Suppressor macrophage treated with lipopolysaccharide for 4 hours (primary cell): Measurements from ENCODE around the gene KIF1B.
A peak's percentile ranks its signal among the peaks of the same experiment; 100 is the strongest.
"Not testable (repeated sequence)": the region's sequence is repeated elsewhere in the genome, so short reads cannot be mapped to it uniquely, and the experiment has no call there.

Experiments used
- DNase-seq: peaks from one replicate; pipeline ENCODE4 v3.0.0-alpha.2; 2020

The KIF1B gene

GRCh38 chr1:10196976-10197375 lies 13.4 kb upstream of the KIF1B start:
- DNase-seq, result no peak

- DNase-seq, result no peak
Observed at GRCh38 chr1:10200620-10201019, 9.8 kb upstream of the KIF1B start.

- DNase-seq, result no peak
Observed at GRCh38 chr1:10204003-10204642, 6.2 kb upstream of the KIF1B start.

- not testable (repeated sequence) for DNase-seq
Observed at GRCh38 chr1:10205206-10205605, 5.2 kb upstream of the KIF1B start.

GRCh38 chr1:10207810-10208209 lies 2.6 kb upstream of the KIF1B start:
- DNase-seq, result no peak

GRCh38 chr1:10208537-10208936 lies 1.8 kb upstream of the KIF1B start:
- DNase-seq, result peak; percentile 93

GRCh38 chr1:10209590-10209904 lies 823 bp upstream of the KIF1B start:
- DNase-seq, result no peak

- DNase-seq, result peak; percentile 87
Observed at GRCh38 chr1:10210841-10211804, 753 bp downstream of the KIF1B start.

- DNase-seq, result peak; percentile 28
Observed at GRCh38 chr1:10211805-10212410, 1.5 kb downstream of the KIF1B start.

GRCh38 chr1:10212476-10212875 lies 2.1 kb downstream of the KIF1B start:
- DNase-seq, result no peak

- no peak for DNase-seq
Observed at GRCh38 chr1:10213186-10213705, 2.9 kb downstream of the KIF1B start.

GRCh38 chr1:10216090-10216749 lies 5.8 kb downstream of the KIF1B start:
- DNase-seq, result peak; percentile 50

- DNase-seq, result peak; percentile 74
Observed at GRCh38 chr1:10217748-10218441, 7.5 kb downstream of the KIF1B start.

GRCh38 chr1:10220200-10220599 lies 9.8 kb downstream of the KIF1B start:
- no peak for DNase-seq

GRCh38 chr1:10220657-10221056 lies 10.3 kb downstream of the KIF1B start:
- not testable (repeated sequence) for DNase-seq

- DNase-seq, result no peak
Observed at GRCh38 chr1:10225573-10225972, 15.2 kb downstream of the KIF1B start.

- DNase-seq, result no peak
Observed at GRCh38 chr1:10228528-10228927, 18.2 kb downstream of the KIF1B start.

- DNase-seq, result no peak
Observed at GRCh38 chr1:10229903-10230302, 19.5 kb downstream of the KIF1B start.

GRCh38 chr1:10232163-10232562 lies 21.8 kb downstream of the KIF1B start:
- no peak for DNase-seq

GRCh38 chr1:10236405-10237156 lies 26.2 kb downstream of the KIF1B start:
- no peak for DNase-seq

- no peak for DNase-seq
Observed at GRCh38 chr1:10237157-10237539, 26.8 kb downstream of the KIF1B start.

- no peak for DNase-seq
Observed at GRCh38 chr1:10242135-10242534, 31.8 kb downstream of the KIF1B start.
